Natural killer cell (primary cell): ENCODE data around the gene RELL1. TPM values are rescaled to one million over a fixed set of nuclear protein-coding genes. Genes with fewer than 3 reads are reported as not detected.

ENCODE experiments used
- ATAC-seq, 3 donors: fragments of 150-1000 bp in 2 of 3; fragments of 200-7000 bp in 1 of 3; cut with Tn5 transposase; 1 replicate in 1 of 3; 2 replicates in 2 of 3; pipeline ENCODE4 v1.10.0; 2021; ENCODE audit warnings: mild to moderate bottlenecking in 2 of 3, moderate library complexity in 2 of 3
- DNase-seq, 2 donors: peaks; one replicate each; pipeline versions ENCODE4 v3.0.0 to v3.0.0-alpha.2; 2013 to 2021; ENCODE audit warnings: mixed read lengths in 1 of 2
- H3K27ac ChIP-seq: one replicate; pipeline ENCODE4 v1.5.1; 2013; ENCODE audit warnings: mild to moderate bottlenecking, low read length
- H3K27me3 ChIP-seq: one replicate; pipeline ENCODE4 v1.6.1; 2013; ENCODE audit warnings: low read length; ENCODE audit not compliant: control insufficient read depth, insufficient read depth
- H3K36me3 ChIP-seq: one replicate; pipeline ENCODE4 v1.6.1; 2013; ENCODE audit warnings: low read length; ENCODE audit not compliant: control insufficient read depth, insufficient read depth
- H3K4me1 ChIP-seq: one replicate; pipeline ENCODE4 v1.6.1; 2013; ENCODE audit warnings: low read length; ENCODE audit not compliant: control insufficient read depth, insufficient read depth
- H3K4me3 ChIP-seq: one replicate; pipeline ENCODE4 v1.5.1; 2013; ENCODE audit warnings: low read length
- H3K9me3 ChIP-seq: one replicate; pipeline ENCODE4 v1.6.1; 2013; ENCODE audit warnings: low read length; ENCODE audit not compliant: control insufficient read depth, insufficient read depth
- H3K27ac Mint-ChIP-seq, 2 donors: one replicate each; pipeline ENCODE4 v1.8.0; 2022; ENCODE audit warnings: mild to moderate bottlenecking in 2 of 2, mixed read lengths in 2 of 2, moderate library complexity in 1 of 2
- H3K27me3 Mint-ChIP-seq, 2 donors: one replicate each; pipeline ENCODE4 v1.8.0; 2022; ENCODE audit warnings: low read depth in 2 of 2, mixed read lengths in 2 of 2
- H3K36me3 Mint-ChIP-seq: one replicate; pipeline ENCODE4 v1.8.0; 2022; ENCODE audit warnings: mixed read lengths
- H3K4me1 Mint-ChIP-seq, 2 donors: one replicate each; pipeline ENCODE4 v1.8.0; 2022; ENCODE audit warnings: mixed read lengths in 2 of 2
- H3K4me3 Mint-ChIP-seq: one replicate; pipeline ENCODE4 v1.8.0; 2022; ENCODE audit warnings: mild to moderate bottlenecking, moderate library complexity, mixed read lengths
- H3K9me3 Mint-ChIP-seq, 2 donors: one replicate each; pipeline ENCODE4 v1.8.0; 2022; ENCODE audit warnings: mixed read lengths in 2 of 2
- CTCF ChIP-seq: fragments of 200-600 bp; IDR thresholded peaks from one replicate; pipeline ENCODE4 v1.8.0; 2022; ENCODE audit warnings: antibody characterized with exemption
- WGBS: methylation state at CpG from one replicate; pipeline ENCODE4 v1.1.7; 2013; ENCODE audit warnings: missing lambda C conversion rate; ENCODE audit not compliant: insufficient coverage; 5-methylcytosine and 5-hydroxymethylcytosine counted together
- intact Hi-C: fragments of 100-400 bp; cut with micrococcal nuclease; formaldehyde crosslinking; loops from one replicate; pipeline ENCODE4 v1.14.2; 2022
- total RNA-seq, 4 donors: library from RNA; stranded (reverse); fragments of 120-200 nt in 1 of 4; gene quantifications; one replicate each; pipeline versions ENCODE4 v1.2.3 to v1.2.4, GENCODE V29; 2013 to 2022

RELL1 gene
- total RNA-seq, 3 donors from 2014 or later (not counting 1 experiment from before 2014, with no cell fraction given) = 15.2 to 21.3 (median 15.2) TPM

- H3K36me3 ChIP-seq = peaks cover 31% of the 10 kb centered on the region
- H3K27ac Mint-ChIP-seq = no peak overlapping the region
- TF ChIP-seq CTCF = no peak
These were observed 44.0 kb downstream of the RELL1 start for GRCh38 chr4:37641886-37642849.

GRCh38 chr4:37641352-37641751 lies 44.8 kb downstream of the RELL1 start:
- ATAC-seq (no peak), DNase-seq (no peak)
- no peak for TF ChIP-seq CTCF
- 93% methylated on average over 3 of the region's 3 CpGs for WGBS
- H3K9me3 ChIP-seq = no peaks in the 10 kb centered on the region
- no peaks in the 10 kb centered on the region for H3K4me1 ChIP-seq
- no peaks in the 10 kb centered on the region for H3K27me3 Mint-ChIP-seq
- no peak overlapping the region for H3K27ac ChIP-seq
- no peaks in the 10 kb centered on the region for H3K36me3 Mint-ChIP-seq
- no peak overlapping the region for H3K4me3 Mint-ChIP-seq
- no peaks in the 10 kb centered on the region for H3K4me1 Mint-ChIP-seq
- intact Hi-C loops = no loop called here
- no peaks in the 10 kb centered on the region for H3K27me3 ChIP-seq
- H3K36me3 ChIP-seq = peaks cover 26% of the 10 kb centered on the region
- no peak overlapping the region for H3K4me3 ChIP-seq
- no peak overlapping the region for H3K27ac Mint-ChIP-seq
- H3K9me3 Mint-ChIP-seq = no peaks in the 10 kb centered on the region

More at GRCh38 chr4:37641886-37642849, 44.0 kb downstream of the RELL1 start:
- H3K27ac ChIP-seq = no peak overlapping the region
- no peak for DNase-seq
- no peak overlapping the region for H3K4me3 ChIP-seq
- no peak for ATAC-seq
- Mint-ChIP-seq H3K27me3 (no peaks in the 10 kb centered on the region), H3K4me3 (no peak overlapping the region), H3K4me1 (no peaks in the 10 kb centered on the region), H3K9me3 (no peaks in the 10 kb centered on the region), H3K36me3 (no peaks in the 10 kb centered on the region)
- no peaks in the 10 kb centered on the region for H3K9me3 ChIP-seq
- intact Hi-C loops = no loop called here
- no peaks in the 10 kb centered on the region for H3K27me3 ChIP-seq
- WGBS = 95% methylated on average over 9 of the region's 11 CpGs
- H3K4me1 ChIP-seq = no peaks in the 10 kb centered on the region

- Mint-ChIP-seq H3K4me3 (no peak overlapping the region), H3K27me3 (no peaks in the 10 kb centered on the region), H3K27ac (no peak overlapping the region), H3K9me3 (no peaks in the 10 kb centered on the region), H3K36me3 (no peaks in the 10 kb centered on the region), H3K4me1 (no peaks in the 10 kb centered on the region)
- ATAC-seq (no peak), DNase-seq (no peak)
- Histone ChIP-seq H3K4me1 (no peaks in the 10 kb centered on the region), H3K36me3 (peaks cover 18% of the 10 kb centered on the region), H3K9me3 (no peaks in the 10 kb centered on the region), H3K4me3 (no peak overlapping the region), H3K27ac (no peak overlapping the region), H3K27me3 (no peaks in the 10 kb centered on the region)
- intact Hi-C loops = no loop called here
- no peak for TF ChIP-seq CTCF
- WGBS = 96% methylated on average over 2 of the region's 4 CpGs
These were observed 46.5 kb downstream of the RELL1 start for GRCh38 chr4:37639551-37640285.
